GM18508 (cell line): Measurements from ENCODE around the gene GP1BB.
"Not testable (repeated sequence)": the region's sequence is repeated elsewhere in the genome, so short reads cannot be mapped to it uniquely, and the experiment has no call there.

ENCODE experiments used
- ATAC-seq: cut with Tn5 transposase; IDR thresholded peaks from one replicate; pipeline ENCODE4 v1.9.1; 2021; ENCODE audit warnings: moderate number of reproducible peaks; ENCODE audit not compliant: insufficient read depth, unreplicated experiment

The GP1BB gene

GRCh38 chr22:19724927-19725661 is 1.8 kb downstream of the GP1BB start:
- no peak for ATAC-seq

DNA sequence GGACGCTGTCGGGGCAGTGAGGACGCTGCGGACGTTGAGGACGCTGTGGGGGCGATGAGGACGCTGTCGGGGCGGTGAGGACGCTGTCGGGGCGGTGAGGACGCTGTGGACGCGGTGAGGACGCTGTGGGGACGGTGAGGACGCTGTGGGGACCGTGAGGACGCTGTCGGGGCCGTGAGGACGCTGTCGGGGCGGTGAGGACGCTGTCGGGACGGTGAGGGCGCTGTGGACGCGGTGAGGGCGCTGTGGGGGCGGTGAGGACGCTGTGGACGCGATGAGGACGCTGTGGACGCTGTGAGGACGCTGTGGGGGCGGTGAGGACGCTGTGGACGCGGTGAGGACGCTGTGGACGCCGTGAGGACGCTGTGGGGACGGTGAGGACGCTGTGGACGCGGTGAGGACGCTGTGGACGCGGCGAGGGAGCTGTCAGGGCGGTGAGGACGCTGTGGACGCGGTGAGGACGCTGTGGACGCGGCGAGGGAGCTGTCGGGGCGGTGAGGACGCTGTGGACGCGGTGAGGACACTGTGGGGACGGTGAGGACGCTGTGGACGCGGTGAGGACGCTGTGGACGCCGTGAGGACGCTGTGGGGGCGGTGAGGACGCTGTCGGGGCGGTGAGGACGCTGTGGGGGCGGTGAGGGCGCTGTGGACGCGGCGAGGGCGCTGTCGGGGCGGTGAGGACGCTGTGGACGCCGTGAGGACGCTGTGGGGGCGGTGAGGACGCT is 2.9 kb downstream of the GP1BB start:
- ATAC-seq = not testable (repeated sequence)

GRCh38 chr22:19727310-19728150 is 4.2 kb downstream of the GP1BB start:
- no peak for ATAC-seq

GRCh38 chr22:19728271-19728670 is 4.9 kb downstream of the GP1BB start:
- ATAC-seq = no peak

GRCh38 chr22:19728836-19729235 is 5.5 kb downstream of the GP1BB start:
- no peak for ATAC-seq

DNA sequence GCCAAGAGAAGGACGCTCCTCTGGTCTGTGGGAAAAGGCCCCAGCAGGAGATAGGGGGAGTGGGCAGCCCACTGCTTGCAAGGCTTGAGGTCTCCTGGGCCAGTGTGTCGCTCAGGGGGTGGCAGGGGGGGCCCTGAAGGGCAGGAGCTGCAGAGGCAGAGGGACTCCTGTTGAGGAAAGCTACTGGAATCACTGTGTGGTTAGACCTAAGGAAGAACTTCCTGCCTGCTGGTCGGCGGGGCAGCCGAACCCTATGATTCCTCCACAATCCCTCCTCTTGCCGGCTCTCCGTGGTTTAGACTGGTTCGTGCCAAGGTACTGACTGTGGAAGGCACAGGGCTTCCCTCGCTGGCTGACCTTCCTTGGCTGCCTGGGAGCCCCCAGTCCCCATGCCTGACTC is 6.2 kb downstream of the GP1BB start:
- no peak for ATAC-seq

DNA sequence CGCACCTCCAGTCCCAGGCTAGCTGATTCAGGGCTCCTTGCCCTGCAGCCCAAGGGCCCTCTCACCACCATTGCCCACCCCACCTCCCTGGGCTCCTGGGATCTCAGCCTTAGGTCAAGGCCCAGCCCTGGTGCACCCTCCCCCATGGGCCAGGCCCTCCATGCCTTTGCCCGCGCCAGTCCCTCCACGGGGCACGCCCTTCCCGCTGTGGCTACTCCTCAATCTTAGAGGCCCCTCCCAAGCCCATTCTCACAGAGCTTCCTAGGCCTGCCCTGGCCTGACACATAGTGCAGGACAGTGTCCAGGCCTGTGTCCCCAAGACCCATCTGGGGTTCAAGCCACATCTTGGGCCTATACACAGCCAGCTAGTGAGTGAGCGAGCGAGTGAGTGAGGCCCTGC is 6.9 kb downstream of the GP1BB start:
- ATAC-seq = no peak

- ATAC-seq = no peak
Measured at GRCh38 chr22:19730655-19731360, 7.5 kb downstream of the GP1BB start.

- ATAC-seq = no peak
Measured at GRCh38 chr22:19731361-19732135, 8.2 kb downstream of the GP1BB start.

DNA sequence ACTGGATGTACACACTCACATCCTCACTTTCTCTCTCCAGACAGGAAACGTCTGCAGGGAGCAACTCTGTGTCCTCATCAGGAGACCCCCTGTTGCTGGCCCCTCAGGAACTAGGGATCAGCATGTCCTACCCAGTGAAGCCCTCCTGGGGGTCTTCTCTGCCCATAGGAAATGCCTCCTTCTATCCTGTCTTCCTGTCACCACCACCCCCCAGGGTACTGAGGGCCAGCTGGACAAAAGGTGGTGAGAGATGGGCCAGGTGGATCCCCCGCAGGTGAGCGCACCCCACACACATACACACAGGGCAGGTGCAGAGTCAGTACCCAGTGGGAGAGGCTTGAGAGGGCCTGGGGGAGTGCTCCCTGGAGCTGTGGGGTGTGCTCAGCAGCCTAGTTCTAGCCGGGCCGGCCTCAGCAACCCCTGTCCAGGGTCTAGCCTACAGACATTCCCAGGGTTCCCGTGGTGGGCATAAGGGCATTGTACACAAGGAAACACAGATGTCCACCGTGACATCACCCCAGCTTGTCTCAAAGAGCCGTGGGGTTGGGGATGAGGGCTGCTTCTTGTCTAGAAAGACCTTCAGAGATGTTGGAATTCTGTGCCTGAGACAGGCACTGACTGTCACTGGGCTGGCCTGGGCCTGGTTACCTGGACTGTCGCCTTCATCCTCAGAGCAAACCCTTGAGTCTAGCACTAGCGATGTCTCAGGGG is 9.2 kb downstream of the GP1BB start:
- ATAC-seq = no peak

- no peak for ATAC-seq
Measured at GRCh38 chr22:19733755-19734154, 10.4 kb downstream of the GP1BB start.

GRCh38 chr22:19734163-19734562 is 10.8 kb downstream of the GP1BB start:
- no peak for ATAC-seq

DNA sequence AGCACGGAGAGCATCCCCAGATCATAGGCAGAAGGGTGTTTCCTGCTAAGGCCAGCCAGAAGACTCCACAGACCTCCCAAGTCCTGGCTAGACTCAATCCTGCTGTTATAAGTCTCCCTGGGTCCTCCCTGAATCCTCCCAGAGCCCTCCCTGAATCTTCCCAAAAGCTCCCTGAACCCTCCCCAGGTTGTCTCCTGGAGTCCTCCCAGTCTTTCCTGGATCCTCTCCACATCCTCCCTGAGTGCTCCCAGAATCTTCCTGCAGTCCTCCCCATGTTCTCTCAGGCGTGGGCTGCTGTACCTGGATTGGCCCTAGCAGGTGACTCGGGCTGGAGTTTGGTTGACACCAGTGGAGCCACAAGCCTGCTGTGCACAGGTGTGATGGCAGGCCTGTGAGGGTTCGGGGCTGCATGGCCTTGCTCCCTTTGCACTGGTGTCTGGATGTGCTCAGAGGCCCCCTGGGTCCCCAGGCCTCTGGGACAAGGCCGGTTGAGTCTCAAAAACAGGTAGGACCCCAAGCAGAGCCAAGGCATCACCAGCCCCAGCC is 11.6 kb downstream of the GP1BB start:
- ATAC-seq = no peak

DNA sequence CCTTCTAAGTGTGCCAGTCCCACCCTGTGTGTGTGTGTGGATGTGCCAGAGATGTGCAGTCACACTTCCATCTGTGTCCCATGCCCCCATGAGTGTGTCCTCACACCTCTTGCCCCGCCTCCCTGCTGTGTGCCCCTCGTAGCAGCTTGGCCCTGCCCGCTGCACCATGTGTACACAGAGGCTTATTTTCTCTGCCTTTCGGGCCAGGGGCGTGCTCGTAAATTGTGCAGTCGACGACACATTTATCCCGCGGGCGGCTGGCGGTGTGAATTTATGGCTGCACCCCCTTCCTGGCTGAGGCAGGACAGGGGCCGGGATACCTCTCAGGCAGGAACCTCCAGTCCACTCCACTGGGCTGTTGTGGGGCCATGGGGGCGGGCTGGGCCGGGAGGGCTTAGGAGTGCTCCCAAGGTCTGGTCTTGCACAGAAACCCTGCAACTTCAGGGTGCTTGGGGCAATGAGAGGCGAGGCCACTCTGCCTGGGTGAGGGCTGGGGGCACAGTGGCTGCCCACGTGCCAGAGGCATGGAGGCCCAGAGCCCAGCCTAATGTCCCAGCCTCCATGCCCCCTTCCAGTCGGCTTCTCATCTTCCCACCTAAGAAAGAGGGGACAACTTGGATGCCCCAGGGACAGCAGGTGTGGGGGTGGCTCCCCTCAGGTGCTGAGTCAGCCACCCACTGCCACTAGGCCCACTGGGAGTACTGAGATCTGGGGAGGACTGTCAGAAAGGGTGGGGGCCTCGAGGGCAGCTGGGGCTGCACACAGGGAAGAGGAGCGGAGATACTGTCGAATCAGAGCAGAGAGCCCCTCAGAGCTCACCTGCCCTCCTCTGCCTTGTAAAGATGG is 12.5 kb downstream of the GP1BB start:
- ATAC-seq = no peak

- ATAC-seq = no peak
Measured at GRCh38 chr22:19737846-19738663, 14.7 kb downstream of the GP1BB start.

DNA sequence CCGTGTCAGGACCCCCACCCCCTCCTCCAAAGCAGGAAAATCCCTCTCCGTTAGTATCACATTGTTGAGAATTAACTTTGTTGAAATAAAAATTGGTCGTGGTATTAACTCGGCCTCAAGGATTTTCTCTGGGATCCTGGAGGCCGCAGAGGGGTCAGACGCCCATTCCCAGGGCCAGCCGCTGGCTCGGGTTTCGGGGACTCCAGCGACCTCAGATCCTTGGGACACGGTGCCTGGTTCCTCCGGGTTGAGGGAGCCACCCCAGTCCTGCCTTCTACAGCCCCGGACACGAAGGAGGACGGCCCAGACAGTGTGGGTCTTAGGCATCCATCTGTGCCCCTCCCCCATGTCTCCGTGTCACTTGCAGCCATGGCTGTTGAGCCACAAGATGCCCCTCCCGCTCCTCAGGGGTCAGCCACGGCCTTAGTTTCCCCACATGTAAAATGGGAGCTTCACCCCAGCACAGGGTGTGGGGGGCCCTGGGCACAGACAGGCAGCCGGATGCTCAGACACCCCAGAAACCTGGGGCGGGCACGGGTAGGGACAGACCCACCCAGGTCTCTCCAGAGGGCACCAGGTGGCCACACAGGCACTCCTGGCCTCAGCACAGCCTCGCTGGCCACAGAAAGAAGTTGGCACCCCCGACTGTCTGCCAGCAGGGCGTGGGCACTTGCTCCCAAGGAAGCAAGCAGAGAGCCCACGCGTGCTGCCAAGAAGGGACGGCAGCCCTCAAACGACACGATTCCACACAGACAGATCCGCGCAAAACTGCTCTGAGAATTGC is 15.5 kb downstream of the GP1BB start:
- ATAC-seq = no peak
